H9 (cell line): ENCODE results near the gene SLC19A1. TPM values are rescaled to one million over a fixed set of nuclear protein-coding genes. Genes with fewer than 3 reads are reported as not detected.

ENCODE experiments used
- DNase-seq: peaks from one replicate; pipeline ENCODE4 v3.0.0-alpha.2; 2017
- H2AFZ ChIP-seq: one replicate; pipeline ENCODE4 v1.6.1; 2013; ENCODE audit warnings: mild to moderate bottlenecking, low read length, control low read depth, moderate library complexity
- H2AK5ac ChIP-seq: 2 replicates; pipeline ENCODE4 v1.6.1; 2013; ENCODE audit warnings: low read length, control low read depth, mixed read lengths; ENCODE audit not compliant: insufficient read length
- H2BK120ac ChIP-seq: one replicate; pipeline ENCODE4 v1.6.1; 2013; ENCODE audit warnings: low read depth, mild to moderate bottlenecking, low read length, control low read depth, inconsistent platforms; ENCODE audit not compliant: poor library complexity, severe bottlenecking
- H2BK12ac ChIP-seq: 2 replicates; pipeline ENCODE4 v1.6.1; 2013; ENCODE audit warnings: low read length, control low read depth, mixed read lengths, low read depth; ENCODE audit not compliant: insufficient read length
- H2BK15ac ChIP-seq: 2 replicates; pipeline ENCODE4 v1.6.1; 2013; ENCODE audit warnings: low read depth, low read length, control low read depth
- H2BK20ac ChIP-seq: one replicate; pipeline ENCODE4 v1.6.1; 2013; ENCODE audit warnings: low read depth, mild to moderate bottlenecking, low read length, control low read depth, inconsistent platforms; ENCODE audit not compliant: poor library complexity, severe bottlenecking
- H2BK5ac ChIP-seq: 2 replicates; pipeline ENCODE4 v1.6.1; 2013; ENCODE audit warnings: low read length, control low read depth, mixed read lengths; ENCODE audit not compliant: insufficient read length
- H3K14ac ChIP-seq: 2 replicates; pipeline ENCODE4 v1.6.1; 2013; ENCODE audit warnings: low read length, control low read depth; ENCODE audit not compliant: insufficient read depth
- H3K18ac ChIP-seq: 2 replicates; pipeline ENCODE4 v1.6.1; 2013; ENCODE audit warnings: low read depth, mild to moderate bottlenecking, mixed read lengths, low read length, control low read depth; ENCODE audit not compliant: insufficient read length
- H3K23ac ChIP-seq: 2 replicates; pipeline ENCODE4 v1.6.1; 2013; ENCODE audit warnings: low read length, control low read depth, mixed read lengths, low read depth; ENCODE audit not compliant: insufficient read length
- H3K23me2 ChIP-seq: 2 replicates; pipeline ENCODE4 v1.6.1; 2013; ENCODE audit warnings: low read depth, mild to moderate bottlenecking, mixed read lengths, low read length, control low read depth; ENCODE audit not compliant: insufficient read length, poor library complexity, severe bottlenecking
- H3K27ac ChIP-seq: 2 replicates; pipeline ENCODE4 v1.5.1; 2013; ENCODE audit warnings: low read length, control low read depth, mixed read lengths, low read depth; ENCODE audit not compliant: insufficient read length
- H3K27me3 ChIP-seq: 2 replicates; pipeline ENCODE4 v1.6.1; 2013; ENCODE audit warnings: low read length, control low read depth, inconsistent platforms; ENCODE audit not compliant: insufficient read depth
- H3K4ac ChIP-seq: 2 replicates; pipeline ENCODE4 v1.6.1; 2013; ENCODE audit warnings: low read depth, mild to moderate bottlenecking, control low read depth, inconsistent platforms, low read length, moderate library complexity
- H3K4me1 ChIP-seq: 2 replicates; pipeline ENCODE4 v1.6.1; 2013; ENCODE audit warnings: low read length, control low read depth, inconsistent platforms; ENCODE audit not compliant: insufficient read depth
- H3K4me2 ChIP-seq: 2 replicates; pipeline ENCODE4 v1.6.1; 2013; ENCODE audit warnings: low read length, control low read depth, mixed read lengths; ENCODE audit not compliant: insufficient read length, insufficient read depth
- H3K56ac ChIP-seq: 2 replicates; pipeline ENCODE4 v1.6.1; 2013; ENCODE audit warnings: low read depth, mild to moderate bottlenecking, mixed read lengths, low read length, control low read depth; ENCODE audit not compliant: insufficient read length
- H3K79me1 ChIP-seq: 2 replicates; pipeline ENCODE4 v1.6.1; 2013; ENCODE audit warnings: low read depth, mild to moderate bottlenecking, moderate library complexity, low read length, control low read depth, inconsistent platforms; ENCODE audit not compliant: insufficient read depth, poor library complexity, severe bottlenecking
- H3K79me2 ChIP-seq: 2 replicates; pipeline ENCODE4 v1.6.1; 2013; ENCODE audit warnings: low read length, control low read depth, inconsistent platforms; ENCODE audit not compliant: insufficient read depth
- H3K9ac ChIP-seq: 2 replicates; pipeline ENCODE4 v1.6.1; 2013; ENCODE audit warnings: low read length, control low read depth, mixed read lengths; ENCODE audit not compliant: insufficient read length; ENCODE audit errors: extremely low read depth
- H3K9me3 ChIP-seq: one replicate; pipeline ENCODE4 v1.6.1; 2013; ENCODE audit warnings: low read depth, low read length, inconsistent platforms; ENCODE audit not compliant: control insufficient read depth
- H3T11ph ChIP-seq: one replicate; pipeline ENCODE4 v1.6.1; 2013; ENCODE audit warnings: mild to moderate bottlenecking, low read length, control low read depth, inconsistent platforms
- H4K20me1 ChIP-seq: one replicate; pipeline ENCODE4 v1.6.1; 2013; ENCODE audit not compliant: control insufficient read depth, insufficient read length, insufficient read depth
- H4K5ac ChIP-seq: 2 replicates; pipeline ENCODE4 v1.6.1; 2013; ENCODE audit warnings: low read depth, mild to moderate bottlenecking, mixed read lengths, low read length, control low read depth; ENCODE audit not compliant: insufficient read length
- H4K8ac ChIP-seq: replicated peaks from 2 replicates; pipeline ENCODE4 v1.6.1; 2013; ENCODE audit warnings: low read length, control low read depth, mixed read lengths, low read depth; ENCODE audit not compliant: insufficient read length
- H4K91ac ChIP-seq: 2 replicates; pipeline ENCODE4 v1.6.1; 2013; ENCODE audit warnings: low read depth, mild to moderate bottlenecking, moderate library complexity, mixed read lengths, low read length, control low read depth; ENCODE audit not compliant: insufficient read length
- H3K27ac Mint-ChIP-seq, 3 experiments: 2 replicates in 2 of 3; 3 replicates in 1 of 3; pipeline ENCODE4 v1.8.0; 2020 to 2021; ENCODE audit warnings: mixed read lengths in 3 of 3, mild to moderate bottlenecking in 1 of 3, moderate library complexity in 1 of 3
- H3K27me3 Mint-ChIP-seq: 2 replicates; pipeline ENCODE4 v1.8.0; 2021; ENCODE audit warnings: low read depth, mild to moderate bottlenecking, moderate library complexity, mixed read lengths
- H3K36me3 Mint-ChIP-seq, 3 experiments: 2 replicates in 2 of 3; 3 replicates in 1 of 3; pipeline ENCODE4 v1.8.0; 2020 to 2021; ENCODE audit warnings: low read depth in 3 of 3, mixed read lengths in 3 of 3; ENCODE audit not compliant: insufficient read depth in 1 of 3
- H3K4me1 Mint-ChIP-seq, 2 experiments: 2 replicates each; pipeline ENCODE4 v1.8.0; 2020; ENCODE audit warnings: mixed read lengths in 2 of 2
- H3K4me3 Mint-ChIP-seq, 2 experiments: 2 replicates in 1 of 2; 3 replicates in 1 of 2; pipeline ENCODE4 v1.8.0; 2020 to 2021; ENCODE audit warnings: mild to moderate bottlenecking in 2 of 2, mixed read lengths in 2 of 2, moderate library complexity in 1 of 2
- H3K9me3 Mint-ChIP-seq, 2 experiments: 2 replicates in 1 of 2; 3 replicates in 1 of 2; pipeline ENCODE4 v1.8.0; 2020; ENCODE audit warnings: mild to moderate bottlenecking in 2 of 2, mixed read lengths in 2 of 2, moderate library complexity in 1 of 2
- WGBS: extraction: QIAGEN DNeasy Blood & Tissue Kit; methylation state at CpG from one replicate; pipeline ENCODE4 v1.1.7; 2013; ENCODE audit warnings: missing lambda C conversion rate, low lambda C conversion rate, mixed read lengths; ENCODE audit not compliant: insufficient read length; ENCODE audit errors: extremely low coverage; 5-methylcytosine and 5-hydroxymethylcytosine counted together
- total RNA-seq: library from RNA; stranded (reverse); gene quantifications from 2 replicates; pipeline ENCODE4 v1.2.1, GENCODE V29; 2021
- TF ChIP-seq, protein P1 (sequence below): fragments of 200-600 bp; sonication (generic); conservative IDR thresholded peaks from 3 replicates; pipeline ENCODE4 v1.8.0; 2021; ENCODE audit warnings: antibody characterized with exemption, mild to moderate bottlenecking

Gene SLC19A1
- total RNA-seq, 1 experiment from 2014 or later: 32.4 TPM

DNA sequence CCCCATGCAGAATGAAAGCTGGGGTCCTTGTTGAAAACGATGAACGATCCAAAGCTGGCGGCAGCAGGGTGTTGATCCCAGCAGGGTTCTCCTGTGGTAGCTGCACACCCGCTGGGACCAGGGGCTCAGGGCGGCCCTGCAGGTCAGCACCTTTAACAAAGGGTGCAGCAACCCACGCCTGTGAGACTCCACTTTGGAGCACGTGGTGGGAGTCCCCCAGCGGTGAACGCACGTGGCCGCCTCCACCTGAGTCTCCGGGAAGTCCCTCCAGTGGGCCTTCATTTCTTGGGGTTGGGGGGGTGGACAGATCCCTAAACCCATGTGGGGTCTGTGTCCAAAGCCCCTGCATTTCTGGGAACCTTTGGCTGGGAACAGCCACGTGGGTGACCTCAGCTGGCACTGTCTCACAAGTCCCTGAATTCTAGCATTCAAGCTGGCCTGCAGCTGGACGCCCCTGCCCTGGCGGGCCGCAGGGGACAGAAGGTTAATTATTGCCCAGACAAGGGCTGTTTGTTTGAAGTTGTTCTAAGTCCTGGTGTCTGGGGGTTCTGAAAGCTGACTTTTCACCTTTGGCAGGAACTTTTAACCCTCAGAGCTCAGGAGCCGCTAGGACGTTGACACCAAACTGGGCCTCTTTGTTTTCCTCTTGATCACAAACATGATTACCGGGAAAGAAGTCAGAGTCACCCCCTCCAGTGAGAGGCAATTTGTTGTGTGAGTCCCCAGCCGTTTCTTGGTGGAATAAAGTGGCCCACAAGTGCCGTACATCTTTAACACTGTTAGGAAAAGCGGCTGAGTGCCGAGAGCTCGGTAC is 72.8 kb downstream of the SLC19A1 start:
- WGBS: no CpG with 5 or more reads among the region's 24 CpGs
- no peak overlapping the region for H3K4me3 Mint-ChIP-seq

More for the DNA sequence above, 72.8 kb downstream of the SLC19A1 start:
- no peak overlapping the region for H3K56ac ChIP-seq
- no peak overlapping the region for H3K18ac ChIP-seq
- H3T11ph ChIP-seq: no peak overlapping the region
- TF ChIP-seq, protein P1, sequence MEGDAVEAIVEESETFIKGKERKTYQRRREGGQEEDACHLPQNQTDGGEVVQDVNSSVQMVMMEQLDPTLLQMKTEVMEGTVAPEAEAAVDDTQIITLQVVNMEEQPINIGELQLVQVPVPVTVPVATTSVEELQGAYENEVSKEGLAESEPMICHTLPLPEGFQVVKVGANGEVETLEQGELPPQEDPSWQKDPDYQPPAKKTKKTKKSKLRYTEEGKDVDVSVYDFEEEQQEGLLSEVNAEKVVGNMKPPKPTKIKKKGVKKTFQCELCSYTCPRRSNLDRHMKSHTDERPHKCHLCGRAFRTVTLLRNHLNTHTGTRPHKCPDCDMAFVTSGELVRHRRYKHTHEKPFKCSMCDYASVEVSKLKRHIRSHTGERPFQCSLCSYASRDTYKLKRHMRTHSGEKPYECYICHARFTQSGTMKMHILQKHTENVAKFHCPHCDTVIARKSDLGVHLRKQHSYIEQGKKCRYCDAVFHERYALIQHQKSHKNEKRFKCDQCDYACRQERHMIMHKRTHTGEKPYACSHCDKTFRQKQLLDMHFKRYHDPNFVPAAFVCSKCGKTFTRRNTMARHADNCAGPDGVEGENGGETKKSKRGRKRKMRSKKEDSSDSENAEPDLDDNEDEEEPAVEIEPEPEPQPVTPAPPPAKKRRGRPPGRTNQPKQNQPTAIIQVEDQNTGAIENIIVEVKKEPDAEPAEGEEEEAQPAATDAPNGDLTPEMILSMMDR: no peak
- H3K79me2 ChIP-seq: peaks cover 8% of the 10 kb centered on the region; the same call in 1 of the 2 replicates
- H2BK5ac ChIP-seq: no peak overlapping the region
- H3K23ac ChIP-seq: no peak overlapping the region
- no peak overlapping the region for H3K9ac ChIP-seq
- H3K9me3 Mint-ChIP-seq: peaks cover 0 to 2% of the 10 kb centered on the region in 2 experiments; a peak in 1 of 5 replicates
- H4K8ac ChIP-seq: no peak overlapping the region
- H3K27ac Mint-ChIP-seq: peak overlapping the region in 2 of 3 experiments; percentile 12 to 75; a peak in 3 of 7 replicates
- DNase-seq: no peak
- no peak overlapping the region for H4K91ac ChIP-seq
- H2BK15ac ChIP-seq: no peak overlapping the region
- no peak overlapping the region for H3K4ac ChIP-seq
- H2AFZ ChIP-seq: no peak overlapping the region
- no peak overlapping the region for H3K14ac ChIP-seq
- H3K27ac ChIP-seq: no peak overlapping the region
- H4K20me1 ChIP-seq: no peaks in the 10 kb centered on the region
- no peaks in the 10 kb centered on the region for H3K23me2 ChIP-seq
- no peak overlapping the region for H2BK120ac ChIP-seq
- no peak overlapping the region for H3K4me2 ChIP-seq
- no peaks in the 10 kb centered on the region for H3K4me1 ChIP-seq
- no peaks in the 10 kb centered on the region for H3K9me3 ChIP-seq
- no peak overlapping the region for H4K5ac ChIP-seq
- H3K79me1 ChIP-seq: peaks cover 18% of the 10 kb centered on the region
- H2BK12ac ChIP-seq: no peak overlapping the region
- peaks cover 7 to 43% (median 19%) of the 10 kb centered on the region in 3 experiments; a peak in 6 of 7 replicates for H3K36me3 Mint-ChIP-seq
- peaks cover 8 to 14% of the 10 kb centered on the region in 2 experiments; a peak in 3 of 4 replicates for H3K4me1 Mint-ChIP-seq
- no peak overlapping the region for H2BK20ac ChIP-seq
- H3K27me3 Mint-ChIP-seq: no peaks in the 10 kb centered on the region; the same call in 1 of the 2 replicates
- no peaks in the 10 kb centered on the region for H3K27me3 ChIP-seq
- H2AK5ac ChIP-seq: no peak overlapping the region
